LNCaP clone FGC (cell line): ENCODE results near the gene SKI.

Source experiments
- DNase-seq: peaks from one replicate; pipeline ENCODE4 v3.0.0-alpha.2; 2011; ENCODE audit warnings: low read depth
- H3K4me3 ChIP-seq: 2 replicates; pipeline ENCODE4 v1.5.1; 2011; ENCODE audit warnings: mild to moderate bottlenecking, low read depth, low read length, control low read depth
- TF ChIP-seq, protein P1 (sequence below): IDR thresholded peaks from 2 replicates; pipeline ENCODE4 v1.5.1; 2012; ENCODE audit warnings: mild to moderate bottlenecking; ENCODE audit not compliant: control insufficient read depth, insufficient read depth; ENCODE audit errors: extremely low read depth

Gene SKI

DNA sequence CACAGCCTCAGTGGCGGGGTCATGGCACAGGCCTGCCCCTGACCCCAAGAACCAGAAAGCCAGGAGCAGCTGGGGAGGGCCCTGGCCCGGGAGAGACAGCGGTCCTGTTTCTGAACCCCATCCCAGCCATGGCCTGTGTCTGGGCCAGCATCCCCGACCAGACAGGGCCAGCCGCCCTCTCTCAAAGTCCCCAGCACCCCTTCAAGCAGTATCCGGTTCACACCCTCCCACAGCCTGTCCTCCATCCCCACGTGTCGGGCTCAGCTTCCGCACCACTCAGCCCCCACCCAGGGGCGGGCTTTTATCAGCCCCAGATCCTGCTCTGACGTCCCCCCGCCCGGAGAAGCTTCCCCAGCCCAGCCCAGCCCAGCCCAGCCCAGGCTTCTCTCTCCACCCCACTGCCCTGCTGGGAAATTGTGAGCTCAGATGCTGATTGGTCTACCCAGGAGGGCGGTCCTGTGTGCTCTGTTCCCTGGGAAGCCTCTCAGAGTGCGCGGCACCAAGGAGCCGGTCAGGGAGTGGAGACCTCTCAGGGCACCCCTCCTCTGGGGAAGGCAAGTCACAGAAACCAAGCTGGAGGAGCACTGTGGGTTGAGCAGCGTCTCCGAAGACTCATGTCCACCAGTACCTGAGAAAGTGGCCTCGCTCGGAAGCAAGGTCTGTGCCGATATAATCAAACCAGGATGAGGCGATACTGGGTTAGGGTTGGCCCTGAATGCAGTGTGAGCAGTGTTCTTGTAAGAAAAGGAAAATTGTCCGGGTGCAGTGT is 28.9 kb upstream of the SKI start:
- peak overlapping the region; percentile 58 for H3K4me3 ChIP-seq
- TF ChIP-seq, protein P1, sequence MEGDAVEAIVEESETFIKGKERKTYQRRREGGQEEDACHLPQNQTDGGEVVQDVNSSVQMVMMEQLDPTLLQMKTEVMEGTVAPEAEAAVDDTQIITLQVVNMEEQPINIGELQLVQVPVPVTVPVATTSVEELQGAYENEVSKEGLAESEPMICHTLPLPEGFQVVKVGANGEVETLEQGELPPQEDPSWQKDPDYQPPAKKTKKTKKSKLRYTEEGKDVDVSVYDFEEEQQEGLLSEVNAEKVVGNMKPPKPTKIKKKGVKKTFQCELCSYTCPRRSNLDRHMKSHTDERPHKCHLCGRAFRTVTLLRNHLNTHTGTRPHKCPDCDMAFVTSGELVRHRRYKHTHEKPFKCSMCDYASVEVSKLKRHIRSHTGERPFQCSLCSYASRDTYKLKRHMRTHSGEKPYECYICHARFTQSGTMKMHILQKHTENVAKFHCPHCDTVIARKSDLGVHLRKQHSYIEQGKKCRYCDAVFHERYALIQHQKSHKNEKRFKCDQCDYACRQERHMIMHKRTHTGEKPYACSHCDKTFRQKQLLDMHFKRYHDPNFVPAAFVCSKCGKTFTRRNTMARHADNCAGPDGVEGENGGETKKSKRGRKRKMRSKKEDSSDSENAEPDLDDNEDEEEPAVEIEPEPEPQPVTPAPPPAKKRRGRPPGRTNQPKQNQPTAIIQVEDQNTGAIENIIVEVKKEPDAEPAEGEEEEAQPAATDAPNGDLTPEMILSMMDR, result no peak
- peak; percentile 42 for DNase-seq

DNA sequence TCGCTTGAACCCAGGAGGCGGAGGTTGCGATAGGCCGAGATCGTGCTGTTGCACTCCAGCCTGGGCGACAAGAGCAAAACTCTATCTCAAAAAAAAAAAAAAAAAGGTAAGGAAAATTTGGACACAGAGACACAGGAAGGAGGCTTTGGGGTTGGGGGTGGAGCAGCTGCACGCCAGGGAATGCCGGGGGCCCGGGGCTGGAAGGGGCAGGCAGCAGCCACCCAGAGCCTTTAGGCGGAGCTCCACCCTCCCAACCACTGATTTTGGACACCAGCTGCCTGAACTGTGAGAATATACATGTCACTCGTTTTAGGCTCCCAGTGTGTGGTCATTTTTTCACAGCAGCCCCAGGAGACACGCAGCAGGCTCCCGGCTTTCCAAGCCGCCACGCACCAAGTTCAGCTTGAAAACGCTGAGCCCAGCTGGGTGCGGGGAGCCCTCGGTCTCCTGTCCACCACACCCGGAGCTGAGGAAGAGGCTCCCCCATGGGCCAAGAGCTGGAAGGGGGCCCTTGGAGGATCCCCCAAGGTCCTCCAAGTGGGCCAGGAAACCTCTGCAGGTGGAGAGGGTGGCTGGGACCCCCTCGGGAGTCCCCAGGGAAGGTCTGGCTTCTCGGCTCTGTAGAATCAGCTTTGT is 27.7 kb upstream of the SKI start:
- TF ChIP-seq, protein P1, result no peak
- DNase-seq, result no peak
- H3K4me3 ChIP-seq, result peak overlapping the region; percentile 58; the same call in 1 of the 2 replicates

DNA sequence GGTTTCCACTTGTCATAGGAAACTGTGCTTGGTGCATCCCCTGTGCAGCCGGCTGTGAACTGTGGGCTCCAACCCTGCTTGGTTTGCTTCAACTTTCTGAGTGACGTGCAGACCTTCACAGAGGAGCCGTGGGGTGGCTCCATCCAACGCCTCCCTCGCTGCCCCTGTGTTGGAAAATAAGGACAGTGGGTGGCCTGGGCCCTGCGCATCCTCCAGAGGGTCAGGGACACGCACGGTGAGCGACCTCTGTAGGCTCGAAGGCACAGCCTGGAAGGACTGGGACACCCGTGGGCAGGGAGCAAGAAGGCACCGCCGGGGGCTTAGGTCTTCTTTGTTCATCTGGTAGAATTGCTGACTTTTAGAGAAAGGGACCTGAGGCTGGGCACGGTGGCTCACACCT is 27.1 kb upstream of the SKI start:
- DNase-seq, result no peak
- no peak overlapping the region for H3K4me3 ChIP-seq
- TF ChIP-seq, protein P1, result no peak

DNA sequence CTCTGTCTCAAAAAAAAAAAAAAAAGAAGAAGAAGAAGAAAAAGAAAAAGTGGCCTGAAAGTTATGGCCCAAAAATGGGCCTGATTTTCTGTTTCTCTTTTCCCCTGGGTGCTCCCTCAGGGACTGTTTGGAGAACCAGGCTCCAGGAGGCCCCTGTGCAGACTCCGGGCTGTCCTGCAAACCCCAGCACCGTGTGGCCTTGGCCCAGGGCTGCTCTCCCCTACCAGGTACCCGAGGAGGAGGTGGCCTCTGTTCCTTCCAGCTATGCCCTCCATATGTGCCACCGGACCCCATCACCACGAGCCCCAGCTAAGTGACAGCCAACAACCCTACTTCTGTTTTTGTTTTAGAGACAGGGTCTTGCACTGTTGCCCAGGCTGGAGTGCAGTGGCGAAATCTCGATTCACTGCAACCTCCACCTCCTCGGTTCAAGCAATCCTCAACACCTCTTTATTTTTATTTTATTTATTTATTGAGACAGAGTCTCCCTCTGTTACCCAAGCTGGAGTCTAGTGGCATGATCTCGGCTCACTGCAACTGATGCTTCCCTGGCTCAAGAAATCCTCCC is 26.0 kb upstream of the SKI start:
- H3K4me3 ChIP-seq, result no peak overlapping the region
- TF ChIP-seq, protein P1, result no peak
- no peak for DNase-seq

DNA sequence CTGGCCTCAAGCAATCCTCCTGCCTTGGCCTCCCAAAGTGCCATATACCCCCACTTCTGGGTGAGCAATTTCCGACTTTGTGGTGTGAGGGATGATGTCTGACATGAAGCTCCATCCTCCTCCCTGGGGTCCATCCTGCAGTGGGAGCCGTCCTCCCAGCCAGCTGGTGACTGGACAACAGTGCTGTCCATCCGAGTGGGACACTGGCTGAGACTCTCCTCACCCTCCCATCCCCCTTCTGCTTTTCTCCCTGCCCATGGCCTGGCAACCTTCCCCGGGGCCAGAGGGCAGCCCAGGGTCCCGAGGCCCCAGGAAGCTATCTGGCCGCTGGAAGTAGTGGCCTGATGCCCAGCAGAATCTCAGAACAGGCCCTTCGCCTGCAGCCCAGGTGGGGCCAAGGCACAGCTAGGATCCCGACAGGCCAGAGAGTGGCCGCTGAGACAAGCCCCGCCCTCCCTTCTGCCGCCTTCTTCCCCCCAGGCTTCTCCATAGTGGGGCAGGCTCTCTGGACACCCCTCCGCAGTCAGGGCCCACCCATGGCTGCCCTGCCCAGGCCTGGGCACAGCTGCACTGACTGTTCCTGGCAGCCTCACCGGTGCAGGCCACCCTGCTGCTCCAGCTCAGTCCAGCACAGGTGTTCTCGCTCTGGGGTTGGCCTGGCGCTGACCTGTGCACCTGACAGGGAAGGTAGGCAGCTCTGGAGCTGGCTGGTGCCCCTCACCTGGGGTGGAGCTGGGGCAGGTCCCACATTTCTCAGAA is 25.1 kb upstream of the SKI start:
- TF ChIP-seq, protein P1, result no peak
- DNase-seq, result no peak
- no peak overlapping the region for H3K4me3 ChIP-seq

DNA sequence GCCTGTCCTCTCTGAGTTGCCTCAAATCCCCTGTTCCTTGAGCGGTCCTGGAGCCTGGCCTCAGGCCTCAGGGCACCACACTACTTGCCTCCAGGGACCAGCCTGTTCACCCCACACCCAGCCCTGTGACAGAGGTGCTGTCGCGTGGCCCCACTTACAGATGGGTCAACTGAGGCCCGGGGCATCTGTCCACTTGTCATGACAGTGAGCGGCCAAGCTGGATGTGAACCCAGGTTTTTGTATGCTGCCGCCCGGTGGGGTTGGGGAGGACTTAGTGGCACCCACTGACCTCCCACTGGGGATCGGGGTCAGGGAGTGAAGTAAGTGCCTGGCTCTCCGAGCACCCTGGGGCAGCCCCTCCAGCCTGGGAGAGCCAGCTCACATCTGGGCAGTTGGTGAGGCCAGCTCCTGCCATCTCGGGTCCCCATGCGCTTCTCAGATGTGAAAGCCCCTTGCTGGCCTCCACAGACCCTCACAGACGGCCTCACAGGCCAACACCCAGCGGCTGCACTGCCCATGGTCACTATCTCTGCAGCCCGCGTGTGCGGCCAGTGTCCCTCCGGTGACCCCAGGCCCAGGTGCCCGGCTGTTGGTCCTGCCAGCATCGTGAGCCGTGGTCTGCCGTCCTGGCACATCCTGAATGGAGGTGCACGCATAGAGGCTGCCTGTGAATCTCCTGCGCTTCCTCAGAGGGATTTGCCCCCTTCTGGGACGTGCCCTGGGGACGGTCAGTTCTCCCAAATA is 24.3 kb upstream of the SKI start:
- TF ChIP-seq, protein P1, result no peak
- no peak for DNase-seq

More for the DNA sequence above, 24.3 kb upstream of the SKI start:
- H3K4me3 ChIP-seq, result no peak overlapping the region
